Panc1 (cell line): Measurements from ENCODE around the gene NR2C2. TPM values are rescaled to one million over a fixed set of nuclear protein-coding genes. Genes with fewer than 3 reads are reported as not detected.

Experiments
- ATAC-seq: fragments of 200-7000 bp; cut with Tn5 transposase; 2 replicates; pipeline ENCODE4 v1.9.1; 2020; ENCODE audit warnings: mild to moderate bottlenecking, moderate library complexity
- BruUV-seq: library from RNA; stranded (reverse); fragments of 400-500 nt; replicated peaks from 2 replicates; lab custom pipeline; 2021; lab: Mats Ljungman, UMichigan
- CTCF ChIA-PET: fragments of 300-600 bp; sonication (Branson Sonifier 250); formaldehyde crosslinking; loops from one replicate; lab custom pipeline; 2022; ENCODE audit warnings: antibody characterized with exemption; lab: Charles Lee
- POLR2A ChIA-PET: fragments of 300-600 bp; sonication (Branson Sonifier 250); formaldehyde crosslinking; loops from one replicate; lab custom pipeline; 2022; ENCODE audit warnings: antibody characterized with exemption; lab: Charles Lee
- DNase-seq: peaks from one replicate; pipeline ENCODE4 v3.0.0-alpha.2; 2010; ENCODE audit warnings: low read depth, low spot score
- H3K27ac ChIP-seq: 2 replicates; pipeline ENCODE4 v1.5.1; 2011; ENCODE audit warnings: mild to moderate bottlenecking, low read length, inconsistent platforms
- H3K27me3 ChIP-seq: fragments of 200-500 bp; sonication (Bioruptor generic); 2 replicates; pipeline ENCODE4 v1.6.0; 2014; ENCODE audit warnings: low read length, inconsistent platforms; ENCODE audit not compliant: control insufficient read depth, insufficient read depth
- H3K36me3 ChIP-seq: fragments of 200-500 bp; sonication (Bioruptor generic); 2 replicates; pipeline ENCODE4 v1.5.1; 2014; ENCODE audit warnings: inconsistent platforms, mild to moderate bottlenecking, low read length, moderate library complexity; ENCODE audit not compliant: control insufficient read depth, insufficient read depth
- H3K4me1 ChIP-seq: 2 replicates; pipeline ENCODE4 v1.5.1; 2011; ENCODE audit warnings: inconsistent platforms, mild to moderate bottlenecking, low read length, moderate library complexity; ENCODE audit not compliant: control insufficient read depth, insufficient read depth
- H3K4me3 ChIP-seq, 2 experiments: 2 replicates each; pipeline ENCODE4 v1.5.1; 2011 to 2012; ENCODE audit warnings: low read depth in 2 of 2, low read length in 2 of 2, mild to moderate bottlenecking in 2 of 2, inconsistent platforms in 1 of 2, moderate library complexity in 1 of 2
- H3K9me3 ChIP-seq: fragments of 200-500 bp; sonication (Bioruptor generic); 2 replicates; pipeline ENCODE4 v1.5.1; 2014; ENCODE audit warnings: low read depth, mild to moderate bottlenecking, inconsistent platforms, low read length, moderate library complexity; ENCODE audit not compliant: control insufficient read depth, insufficient read depth
- POLR2AphosphoS5 ChIP-seq: IDR thresholded peaks from 2 replicates; pipeline ENCODE4 v1.6.1; 2012; ENCODE audit warnings: mild to moderate bottlenecking, low read depth, low read length, moderate library complexity
- REST ChIP-seq, 2 experiments: IDR thresholded peaks; 2 replicates each; pipeline ENCODE4 v1.6.1; 2011 to 2012; ENCODE audit warnings: low read depth in 2 of 2, control low read depth in 1 of 2, low read length in 1 of 2, mild to moderate bottlenecking in 1 of 2, moderate library complexity in 1 of 2; ENCODE audit not compliant: insufficient read depth in 1 of 2
- SIN3A ChIP-seq: IDR thresholded peaks from 2 replicates; pipeline ENCODE4 v1.6.1; 2012; ENCODE audit warnings: low read depth, mild to moderate bottlenecking, low read length, moderate library complexity, borderline replicate concordance; ENCODE audit not compliant: insufficient read depth
- TCF7L2 ChIP-seq: IDR thresholded peaks from 2 replicates; pipeline ENCODE4 v1.6.1; 2011; ENCODE audit warnings: mild to moderate bottlenecking, low read depth, low read length, inconsistent platforms
- in situ Hi-C: cut with HindIII; loops from 2 replicates; pipeline ENCODE4 v1.10.0; 2016; ENCODE audit warnings: low sequenced_read_pairs, low pct_unique_long_range_greater_than_20kb
- intact Hi-C: fragments of 100-400 bp; cut with micrococcal nuclease; formaldehyde crosslinking; loops from one replicate; pipeline ENCODE4 v1.10.0; 2022; ENCODE audit not compliant: unreplicated experiment
- total RNA-seq: library from RNA; stranded (reverse); gene quantifications from one replicate; pipeline ENCODE4 v1.2.1, GENCODE V29; 2021; ENCODE audit not compliant: unreplicated experiment
- TF ChIP-seq, protein P1 (sequence below): fragments of 450-650 bp; IDR thresholded peaks from 2 replicates; pipeline ENCODE4 v1.5.1; 2017; ENCODE audit warnings: mild to moderate bottlenecking

The NR2C2 gene
- total RNA-seq, 1 experiment from 2014 or later = 30.6 TPM

DNA sequence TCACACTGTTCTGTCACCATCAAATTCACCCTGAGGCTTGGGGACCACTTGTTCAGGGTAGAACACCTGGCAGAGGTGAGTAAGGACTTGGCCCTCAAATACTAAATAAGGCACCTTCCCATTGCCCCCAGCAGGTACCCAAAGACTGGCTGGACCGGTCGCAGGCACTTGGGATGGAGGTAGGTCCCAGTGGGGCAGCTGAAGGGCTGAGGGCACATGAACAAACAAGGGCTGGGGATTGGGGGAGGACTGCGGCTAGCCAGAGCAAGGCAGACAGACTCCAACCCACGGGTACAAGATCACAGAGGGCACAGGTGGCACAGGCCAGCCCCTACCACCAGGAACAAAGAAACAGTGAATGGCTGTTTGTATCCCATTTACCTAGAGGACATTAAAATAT lies 115.9 kb downstream of the NR2C2 start:
- H3K4me3 ChIP-seq = peak overlapping the region; percentile 8 to 86; a peak in 3 of 4 replicates
- no peak for TF ChIP-seq TCF7L2
- no peak for TF ChIP-seq POLR2AphosphoS5
- TF ChIP-seq, protein P1, sequence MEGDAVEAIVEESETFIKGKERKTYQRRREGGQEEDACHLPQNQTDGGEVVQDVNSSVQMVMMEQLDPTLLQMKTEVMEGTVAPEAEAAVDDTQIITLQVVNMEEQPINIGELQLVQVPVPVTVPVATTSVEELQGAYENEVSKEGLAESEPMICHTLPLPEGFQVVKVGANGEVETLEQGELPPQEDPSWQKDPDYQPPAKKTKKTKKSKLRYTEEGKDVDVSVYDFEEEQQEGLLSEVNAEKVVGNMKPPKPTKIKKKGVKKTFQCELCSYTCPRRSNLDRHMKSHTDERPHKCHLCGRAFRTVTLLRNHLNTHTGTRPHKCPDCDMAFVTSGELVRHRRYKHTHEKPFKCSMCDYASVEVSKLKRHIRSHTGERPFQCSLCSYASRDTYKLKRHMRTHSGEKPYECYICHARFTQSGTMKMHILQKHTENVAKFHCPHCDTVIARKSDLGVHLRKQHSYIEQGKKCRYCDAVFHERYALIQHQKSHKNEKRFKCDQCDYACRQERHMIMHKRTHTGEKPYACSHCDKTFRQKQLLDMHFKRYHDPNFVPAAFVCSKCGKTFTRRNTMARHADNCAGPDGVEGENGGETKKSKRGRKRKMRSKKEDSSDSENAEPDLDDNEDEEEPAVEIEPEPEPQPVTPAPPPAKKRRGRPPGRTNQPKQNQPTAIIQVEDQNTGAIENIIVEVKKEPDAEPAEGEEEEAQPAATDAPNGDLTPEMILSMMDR = no peak
- no peak for TF ChIP-seq SIN3A
- no peak for TF ChIP-seq REST (IDR thresholded peaks at IDR 0.05; ENCODE audit: insufficient read depth in 1 of 2, low read depth in 2 of 2, low read length in 1 of 2)
- intact Hi-C loops = no loop called here
- no peak overlapping the region for H3K27ac ChIP-seq
- no peaks in the 10 kb centered on the region for H3K9me3 ChIP-seq
- peaks cover 5% of the 10 kb centered on the region for H3K36me3 ChIP-seq
- ChIA-PET CTCF (no interaction called here), POLR2A (no interaction called here)
- no peak for ATAC-seq
- DNase-seq = no peak
- H3K4me1 ChIP-seq = peaks cover 10% of the 10 kb centered on the region
- H3K27me3 ChIP-seq = no peaks in the 10 kb centered on the region
- in situ Hi-C loops = no loop called here
- no TSS peak for BruUV-seq

GRCh38 chr3:15063656-15064286 lies 116.4 kb downstream of the NR2C2 start:
- intact Hi-C loops (no loop called here), in situ Hi-C loops (no loop called here)
- Histone ChIP-seq H3K27me3 (no peaks in the 10 kb centered on the region), H3K4me1 (peaks cover 10% of the 10 kb centered on the region), H3K9me3 (no peaks in the 10 kb centered on the region), H3K27ac (peak overlapping the region; percentile 73), H3K36me3 (peaks cover 1% of the 10 kb centered on the region), H3K4me3 (peak overlapping the region; percentile 77 to 86)
- ATAC-seq = no peak; the same call in 1 of the 2 replicates
- no TSS peak for BruUV-seq
- no peak for DNase-seq
- ChIA-PET POLR2A (no interaction called here), CTCF (no interaction called here)
- TF ChIP-seq REST (IDR thresholded peaks at IDR 0.05; ENCODE audit: insufficient read depth in 1 of 2, low read depth in 2 of 2, low read length in 1 of 2) (no peak), TCF7L2 (no peak), SIN3A (no peak), POLR2AphosphoS5 (no peak)
- TF ChIP-seq, protein P1 = no peak
